Transverse colon (tissue), 4 donors: ENCODE data around the gene KRT74. TPM values are rescaled to one million over a fixed set of nuclear protein-coding genes. Genes with fewer than 3 reads are reported as not detected.

Experiments
- DNase-seq: peaks from one replicate; pipeline ENCODE4 v3.0.0-alpha.2; 2019
- H3K27ac ChIP-seq, 4 donors: fragments of 200-600 bp; sonication (generic); 2 replicates each; pipeline ENCODE4 v1.5.1; 2016 to 2018; ENCODE audit warnings: inconsistent platforms in 4 of 4
- H3K27me3 ChIP-seq: fragments of 200-600 bp; sonication (generic); 2 replicates; pipeline ENCODE4 v1.5.1; 2017; ENCODE audit warnings: inconsistent platforms
- H3K36me3 ChIP-seq, 4 donors: fragments of 200-600 bp; sonication (generic); 2 replicates each; pipeline ENCODE4 v1.5.1; 2017 to 2019; ENCODE audit warnings: inconsistent platforms in 4 of 4
- H3K4me1 ChIP-seq, 4 donors: fragments of 200-600 bp; sonication (generic); 2 replicates each; pipeline ENCODE4 v1.5.1; 2017 to 2020; ENCODE audit warnings: inconsistent platforms in 4 of 4
- H3K4me3 ChIP-seq, 4 donors: fragments of 200-600 bp; sonication (generic); 1 replicate in 1 of 4; 2 replicates in 3 of 4; pipeline versions ENCODE4 v1.5.1 to v1.6.1; 2017 to 2019; ENCODE audit warnings: inconsistent platforms in 4 of 4
- H3K9me3 ChIP-seq, 2 donors: fragments of 200-600 bp; sonication (generic); 2 replicates each; pipeline ENCODE4 v1.5.1; 2017 to 2019; ENCODE audit warnings: inconsistent platforms in 2 of 2
- EP300 ChIP-seq: sonication (generic); formaldehyde crosslinking; IDR thresholded peaks from one replicate; pipeline ENCODE4 v1.6.1; 2017; ENCODE audit warnings: antibody characterized with exemption, low read depth
- POLR2A ChIP-seq: fragments of 450-650 bp; IDR thresholded peaks from one replicate; pipeline ENCODE4 v1.6.1; 2016; ENCODE audit warnings: antibody characterized with exemption, mild to moderate bottlenecking, moderate library complexity
- POLR2AphosphoS5 ChIP-seq, 3 donors: sonication (generic); formaldehyde crosslinking; IDR thresholded peaks; one replicate each; pipeline ENCODE4 v1.6.1; 2016; ENCODE audit warnings: antibody characterized with exemption in 3 of 3
- WGBS, 2 donors: methylation state at CpG; one replicate each; pipeline ENCODE4 v1.1.5; 2018; ENCODE audit warnings: low coverage in 1 of 2; 5-methylcytosine and 5-hydroxymethylcytosine counted together
- in situ Hi-C, 4 donors: fragments of 200-750 bp; cut with MboI; loops; one replicate each; pipeline versions ENCODE4 v1.15.0 to v1.15.1; 2017; ENCODE audit warnings: low sequenced_read_pairs in 3 of 4, low pct_ligation_motif_present in 1 of 4, low pct_unique_long_range_greater_than_20kb in 1 of 4
- intact Hi-C: fragments of 100-400 bp; cut with DNase I; formaldehyde crosslinking; loops from one replicate; pipeline ENCODE4 v1.15.1; 2023; ENCODE audit warnings: low total_unique reads
- total RNA-seq, 4 donors: library from RNA; depleted of rRNA; stranded (reverse); fragments of >200 nt; gene quantifications; one replicate each; pipeline ENCODE4 v1.1.0, GENCODE V29; 2016
- TF ChIP-seq, protein P1 (sequence below), 5 experiments: fragments of 200-600 bp in 3 of 5; fragments of 450-650 bp in 2 of 5; sonication (generic) in 3 of 5; IDR thresholded peaks; 1 replicate in 2 of 5; 2 replicates in 3 of 5; pipeline ENCODE4 v1.5.1; 2016 to 2017; ENCODE audit warnings: antibody characterized with exemption in 5 of 5, inconsistent platforms in 3 of 5, mild to moderate bottlenecking in 2 of 5, moderate library complexity in 1 of 5

The KRT74 gene
- total RNA-seq, 4 donors from 2014 or later = not detected

DNA sequence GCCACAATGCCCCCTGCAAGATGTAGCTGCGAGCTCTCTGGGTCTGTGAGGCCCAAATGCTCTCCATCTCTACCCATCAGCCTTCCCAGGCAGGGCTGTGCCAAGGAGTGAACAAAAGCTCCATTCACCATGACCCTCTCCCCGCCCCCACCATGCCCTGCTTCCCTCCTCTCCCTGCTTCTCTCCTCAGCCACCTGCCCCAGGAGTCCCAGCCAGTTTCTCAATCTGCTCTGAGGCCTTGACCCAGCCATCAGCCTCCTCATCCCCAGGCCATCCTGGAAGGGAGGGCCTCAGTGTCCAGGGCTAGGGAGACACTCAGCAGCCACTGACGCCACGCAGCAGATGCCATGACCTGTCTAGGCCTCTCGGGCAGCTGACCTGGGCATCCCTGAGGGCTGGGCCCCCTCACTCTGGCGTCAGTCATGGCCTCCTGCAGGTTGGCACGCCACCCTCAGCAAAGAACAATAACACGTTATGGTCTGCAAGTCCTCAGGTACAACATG is 45.0 kb downstream of the KRT74 start:
- no peak overlapping the region for H3K4me3 ChIP-seq
- TF ChIP-seq POLR2AphosphoS5 (IDR thresholded peaks at IDR 0.05) (no peak), POLR2A (no peak), EP300 (no peak)
- TF ChIP-seq, protein P1, sequence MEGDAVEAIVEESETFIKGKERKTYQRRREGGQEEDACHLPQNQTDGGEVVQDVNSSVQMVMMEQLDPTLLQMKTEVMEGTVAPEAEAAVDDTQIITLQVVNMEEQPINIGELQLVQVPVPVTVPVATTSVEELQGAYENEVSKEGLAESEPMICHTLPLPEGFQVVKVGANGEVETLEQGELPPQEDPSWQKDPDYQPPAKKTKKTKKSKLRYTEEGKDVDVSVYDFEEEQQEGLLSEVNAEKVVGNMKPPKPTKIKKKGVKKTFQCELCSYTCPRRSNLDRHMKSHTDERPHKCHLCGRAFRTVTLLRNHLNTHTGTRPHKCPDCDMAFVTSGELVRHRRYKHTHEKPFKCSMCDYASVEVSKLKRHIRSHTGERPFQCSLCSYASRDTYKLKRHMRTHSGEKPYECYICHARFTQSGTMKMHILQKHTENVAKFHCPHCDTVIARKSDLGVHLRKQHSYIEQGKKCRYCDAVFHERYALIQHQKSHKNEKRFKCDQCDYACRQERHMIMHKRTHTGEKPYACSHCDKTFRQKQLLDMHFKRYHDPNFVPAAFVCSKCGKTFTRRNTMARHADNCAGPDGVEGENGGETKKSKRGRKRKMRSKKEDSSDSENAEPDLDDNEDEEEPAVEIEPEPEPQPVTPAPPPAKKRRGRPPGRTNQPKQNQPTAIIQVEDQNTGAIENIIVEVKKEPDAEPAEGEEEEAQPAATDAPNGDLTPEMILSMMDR (IDR thresholded peaks at IDR 0.05) = no peak
- H3K27me3 ChIP-seq = no peaks in the 10 kb centered on the region
- H3K27ac ChIP-seq = no peak overlapping the region
- intact Hi-C loops (no loop called here), in situ Hi-C loops (no loop called here)
- H3K36me3 ChIP-seq = no peaks in the 10 kb centered on the region
- no peaks in the 10 kb centered on the region for H3K9me3 ChIP-seq
- WGBS, 2 donors = 82% methylated on average over 7 of the region's 8 CpGs; no CpG with 5 or more reads in 1 of the 2 donors
- DNase-seq = no peak
- no peaks in the 10 kb centered on the region for H3K4me1 ChIP-seq

GRCh38 chr12:52527121-52527800 is 46.4 kb downstream of the KRT74 start:
- no peaks in the 10 kb centered on the region for H3K36me3 ChIP-seq
- no peaks in the 10 kb centered on the region for H3K9me3 ChIP-seq
- in situ Hi-C loops = no loop called here
- no peaks in the 10 kb centered on the region for H3K27me3 ChIP-seq
- 79% methylated on average over 4 of the region's 4 CpGs; no CpG with 5 or more reads in 1 of the 2 donors for WGBS, 2 donors
- DNase-seq = no peak
- H3K4me1 ChIP-seq = no peaks in the 10 kb centered on the region
- TF ChIP-seq, protein P1 (IDR thresholded peaks at IDR 0.05) = no peak
- TF ChIP-seq EP300 = no peak
- H3K27ac ChIP-seq = no peak overlapping the region
- intact Hi-C loops = no loop called here
- H3K4me3 ChIP-seq = no peak overlapping the region

- in situ Hi-C loops = no loop called here
- no peak for DNase-seq
- Histone ChIP-seq H3K27me3 (no peaks in the 10 kb centered on the region), H3K4me1 (no peaks in the 10 kb centered on the region), H3K4me3 (no peak overlapping the region), H3K27ac (no peak overlapping the region), H3K36me3 (no peaks in the 10 kb centered on the region), H3K9me3 (no peaks in the 10 kb centered on the region)
- intact Hi-C loops = no loop called here
- WGBS, 2 donors = 80% methylated on average over 8 of the region's 8 CpGs; no CpG with 5 or more reads in 1 of the 2 donors
- TF ChIP-seq, protein P1 (IDR thresholded peaks at IDR 0.05) = no peak
- TF ChIP-seq EP300 (no peak), POLR2AphosphoS5 (IDR thresholded peaks at IDR 0.05) (no peak), POLR2A (no peak)
Observed at GRCh38 chr12:52526511-52526951, 47.1 kb downstream of the KRT74 start.

GRCh38 chr12:52525661-52526499 is 47.8 kb downstream of the KRT74 start:
- in situ Hi-C loops = no loop called here
- 77 to 85% methylated on average over 5 to 13 of the region's 13 CpGs for WGBS, 2 donors

More at GRCh38 chr12:52525661-52526499, 47.8 kb downstream of the KRT74 start:
- H3K4me3 ChIP-seq = no peak overlapping the region
- no peak overlapping the region for H3K27ac ChIP-seq
- DNase-seq = no peak
- no peaks in the 10 kb centered on the region for H3K27me3 ChIP-seq
- intact Hi-C loops = no loop called here
- H3K36me3 ChIP-seq = no peaks in the 10 kb centered on the region
- no peaks in the 10 kb centered on the region for H3K9me3 ChIP-seq
- H3K4me1 ChIP-seq = no peaks in the 10 kb centered on the region
- TF ChIP-seq, protein P1 (IDR thresholded peaks at IDR 0.05) = no peak
- TF ChIP-seq POLR2AphosphoS5 (IDR thresholded peaks at IDR 0.05) (no peak), EP300 (no peak), POLR2A (no peak)
